Measurements from ENCODE around the gene LRP11. TPM values are rescaled to one million over a fixed set of nuclear protein-coding genes. Genes with fewer than 3 reads are reported as not detected.
"Not testable (repeated sequence)": the region's sequence is repeated elsewhere in the genome, so short reads cannot be mapped to it uniquely, and the experiment has no call there.

The LRP11 gene
- total RNA-seq, 2 donors from 2014 or later, result 6.0 to 10.6 TPM

DNA sequence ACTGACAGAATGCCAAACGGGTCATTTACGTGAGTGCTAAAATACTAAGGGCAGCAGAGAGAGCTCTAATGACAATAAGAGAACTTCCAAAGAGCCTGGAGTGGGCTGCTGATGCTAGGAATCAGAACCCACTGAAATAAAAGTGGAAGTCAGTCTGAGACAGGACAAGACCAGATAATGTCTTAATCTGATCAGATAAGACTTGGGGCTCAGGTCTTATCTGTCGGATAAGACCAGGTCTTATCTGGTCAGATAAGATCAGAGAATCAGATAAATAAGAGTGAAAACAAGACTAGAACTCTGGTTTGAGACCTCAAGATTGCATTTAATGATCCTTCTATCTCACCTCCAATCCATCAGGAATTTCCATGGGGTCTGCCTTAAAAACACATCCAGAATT lies 18.6 kb downstream of the LRP11 start:
- no peaks in the 10 kb centered on the region for H3K36me3 Mint-ChIP-seq (ENCODE audit: insufficient read depth in 2 of 2)
- peaks cover 6% of the 10 kb centered on the region for H3K27me3 Mint-ChIP-seq (ENCODE audit: low read depth)
- H3K4me3 Mint-ChIP-seq, result no peak overlapping the region
- DNase-seq (no peak), ATAC-seq (replicated peaks in 1 of 2) (no peak)
- H3K9me3 Mint-ChIP-seq, result no peaks in the 10 kb centered on the region
- peaks cover 13% of the 10 kb centered on the region for H3K4me1 Mint-ChIP-seq (ENCODE audit: low read depth)
- H3K27ac Mint-ChIP-seq, result no peak overlapping the region

- H3K27ac Mint-ChIP-seq, result no peak overlapping the region
- H3K36me3 Mint-ChIP-seq (ENCODE audit: insufficient read depth in 2 of 2), result no peaks in the 10 kb centered on the region
- ATAC-seq (replicated peaks in 1 of 2), result no peak
- H3K4me3 Mint-ChIP-seq, result no peak overlapping the region
- peaks cover 13% of the 10 kb centered on the region for H3K4me1 Mint-ChIP-seq (ENCODE audit: low read depth)
- no peaks in the 10 kb centered on the region for H3K9me3 Mint-ChIP-seq
- H3K27me3 Mint-ChIP-seq (ENCODE audit: low read depth), result peaks cover under 1% of the 10 kb centered on the region
- no peak for DNase-seq
These were observed 19.7 kb downstream of the LRP11 start for GRCh38 chr6:149844480-149844879.

- not testable (repeated sequence) for DNase-seq; H3K27me3 Mint-ChIP-seq (ENCODE audit: low read depth); H3K27ac Mint-ChIP-seq; ATAC-seq (replicated peaks in 1 of 2); H3K36me3 Mint-ChIP-seq (ENCODE audit: insufficient read depth in 2 of 2); H3K9me3 Mint-ChIP-seq; H3K4me3 Mint-ChIP-seq
- H3K4me1 Mint-ChIP-seq (ENCODE audit: low read depth), result peaks cover 13% of the 10 kb centered on the region
These were observed 20.1 kb downstream of the LRP11 start for GRCh38 chr6:149844036-149844435.

DNA sequence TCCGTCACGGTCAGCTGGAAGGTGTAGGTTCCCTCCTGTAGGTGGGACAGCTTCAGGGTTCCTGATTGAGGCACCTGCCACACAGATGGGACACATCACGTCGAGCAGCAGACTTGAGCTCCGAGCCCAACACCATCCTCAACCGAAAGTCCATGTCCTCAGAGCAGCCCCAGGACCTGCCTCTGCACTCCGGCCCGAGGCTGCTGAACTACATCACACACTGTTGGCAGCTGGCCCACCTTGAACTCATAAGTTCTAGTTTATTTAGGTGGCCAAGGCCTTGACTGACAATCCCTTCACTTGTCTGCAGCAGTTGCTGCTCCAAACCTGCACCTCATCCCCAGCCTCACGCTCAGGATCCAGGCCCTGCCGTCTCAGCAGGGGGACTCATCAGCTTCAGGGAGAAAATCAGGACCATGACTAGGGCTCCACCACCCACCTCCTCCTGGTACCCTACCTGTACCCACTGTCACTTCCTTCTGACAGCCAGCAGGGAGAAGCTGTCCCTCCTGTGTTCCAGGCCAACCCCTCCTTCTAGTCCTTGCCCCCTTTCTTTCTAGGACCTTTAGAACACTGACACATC lies 21.0 kb downstream of the LRP11 start:
- no peaks in the 10 kb centered on the region for H3K27me3 Mint-ChIP-seq (ENCODE audit: low read depth)
- no peak for ATAC-seq (replicated peaks in 1 of 2)
- H3K4me1 Mint-ChIP-seq (ENCODE audit: low read depth), result peaks cover 13% of the 10 kb centered on the region

GRCh38 chr6:149842331-149842730 lies 21.8 kb downstream of the LRP11 start:
- no peaks in the 10 kb centered on the region for H3K9me3 Mint-ChIP-seq
- peaks cover under 1% of the 10 kb centered on the region for H3K27me3 Mint-ChIP-seq (ENCODE audit: low read depth)
- ATAC-seq (replicated peaks in 1 of 2) (no peak), DNase-seq (no peak)
- peaks cover 5% of the 10 kb centered on the region for H3K4me1 Mint-ChIP-seq (ENCODE audit: low read depth)
- H3K27ac Mint-ChIP-seq, result no peak overlapping the region
- no peak overlapping the region for H3K4me3 Mint-ChIP-seq
- H3K36me3 Mint-ChIP-seq (ENCODE audit: insufficient read depth in 2 of 2), result no peaks in the 10 kb centered on the region

More for the DNA sequence above, 21.0 kb downstream of the LRP11 start:
- H3K4me3 Mint-ChIP-seq, result no peak overlapping the region
- H3K27ac Mint-ChIP-seq, result no peak overlapping the region
- no peaks in the 10 kb centered on the region for H3K9me3 Mint-ChIP-seq
- H3K36me3 Mint-ChIP-seq (ENCODE audit: insufficient read depth in 2 of 2), result no peaks in the 10 kb centered on the region
- DNase-seq, result no peak

GRCh38 chr6:149840345-149841075 lies 23.6 kb downstream of the LRP11 start:
- DNase-seq (peak; percentile 56 to 64), ATAC-seq (replicated peaks in 1 of 2) (peak; percentile 76 to 82)
- Mint-ChIP-seq H3K27ac (no peak overlapping the region), H3K9me3 (no peaks in the 10 kb centered on the region), H3K27me3 (ENCODE audit: low read depth) (peaks cover 5% of the 10 kb centered on the region), H3K4me1 (ENCODE audit: low read depth) (no peaks in the 10 kb centered on the region), H3K36me3 (ENCODE audit: insufficient read depth in 2 of 2) (no peaks in the 10 kb centered on the region), H3K4me3 (no peak overlapping the region)

- Mint-ChIP-seq H3K4me1 (ENCODE audit: low read depth) (no peaks in the 10 kb centered on the region), H3K27me3 (ENCODE audit: low read depth) (peaks cover 5% of the 10 kb centered on the region), H3K27ac (no peak overlapping the region), H3K4me3 (no peak overlapping the region), H3K36me3 (ENCODE audit: insufficient read depth in 2 of 2) (no peaks in the 10 kb centered on the region), H3K9me3 (no peaks in the 10 kb centered on the region)
- DNase-seq (peak; percentile 68 to 77), ATAC-seq (replicated peaks in 1 of 2) (peak; percentile 19 to 46)
These were observed 29.4 kb downstream of the LRP11 start for GRCh38 chr6:149834513-149835481.

GRCh38 chr6:149833651-149834050 lies 30.5 kb downstream of the LRP11 start:
- H3K4me3 Mint-ChIP-seq, result no peak overlapping the region
- no peak for ATAC-seq (replicated peaks in 1 of 2)
- H3K27ac Mint-ChIP-seq, result no peak overlapping the region
- peaks cover 5% of the 10 kb centered on the region for H3K27me3 Mint-ChIP-seq (ENCODE audit: low read depth)
- H3K36me3 Mint-ChIP-seq (ENCODE audit: insufficient read depth in 2 of 2), result no peaks in the 10 kb centered on the region
- no peaks in the 10 kb centered on the region for H3K9me3 Mint-ChIP-seq
- H3K4me1 Mint-ChIP-seq (ENCODE audit: low read depth), result no peaks in the 10 kb centered on the region
- no peak for DNase-seq

DNA sequence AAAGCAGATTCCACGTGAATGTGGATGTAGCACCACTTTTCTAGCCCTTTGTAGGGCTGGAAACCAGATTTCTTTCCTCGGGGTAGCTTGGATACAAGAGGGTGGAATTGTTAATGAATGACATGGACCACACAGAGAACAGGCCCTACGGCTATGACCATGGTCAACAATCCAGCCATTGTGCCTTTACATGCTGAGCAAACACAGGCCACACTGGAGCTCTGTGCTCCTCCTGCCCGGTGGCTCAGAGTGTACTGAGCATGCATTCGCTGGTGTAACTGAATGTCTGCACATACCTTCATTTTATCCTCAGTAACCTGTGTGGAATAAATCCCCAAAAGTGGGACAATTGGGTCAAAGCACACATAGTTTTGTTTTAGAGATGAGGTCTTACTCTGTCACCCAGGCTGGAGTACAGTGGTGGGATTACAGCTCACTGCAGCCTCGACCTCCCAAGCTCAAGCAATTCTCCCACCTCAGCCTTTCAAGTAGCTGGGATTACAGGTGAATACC lies 32.8 kb downstream of the LRP11 start:
- Mint-ChIP-seq H3K9me3 (no peaks in the 10 kb centered on the region), H3K27me3 (ENCODE audit: low read depth) (no peaks in the 10 kb centered on the region), H3K36me3 (ENCODE audit: insufficient read depth in 2 of 2) (no peaks in the 10 kb centered on the region), H3K27ac (no peak overlapping the region), H3K4me3 (no peak overlapping the region), H3K4me1 (ENCODE audit: low read depth) (no peaks in the 10 kb centered on the region)
- DNase-seq (no peak), ATAC-seq (replicated peaks in 1 of 2) (no peak)

DNA sequence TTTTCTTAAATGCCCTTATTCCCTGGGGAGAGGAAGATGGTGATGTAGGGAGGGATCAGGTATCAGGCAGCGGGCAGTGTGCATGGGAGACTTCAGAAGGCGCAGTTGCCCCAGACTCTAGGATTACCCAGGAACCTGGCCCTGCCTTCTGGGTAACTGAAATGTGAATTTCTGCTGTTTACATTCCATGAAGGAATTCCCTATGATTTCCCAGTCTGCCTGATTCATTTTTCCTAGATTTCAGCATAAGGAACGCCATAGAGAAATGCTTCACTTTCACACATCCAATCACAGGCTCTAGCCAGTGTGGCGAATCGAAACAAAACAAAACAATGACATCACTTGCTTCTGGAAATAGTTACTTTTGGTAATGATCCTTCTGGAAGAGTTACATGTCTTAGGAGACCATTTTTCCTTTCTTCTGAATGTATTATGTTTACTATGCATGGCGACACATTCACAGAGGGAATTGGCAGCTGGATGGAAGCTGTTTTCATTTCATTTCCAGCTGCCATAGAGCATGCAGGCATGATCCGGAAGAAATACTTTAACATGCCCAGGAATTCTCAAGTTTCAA lies 33.3 kb downstream of the LRP11 start:
- Mint-ChIP-seq H3K27me3 (ENCODE audit: low read depth) (no peaks in the 10 kb centered on the region), H3K9me3 (no peaks in the 10 kb centered on the region), H3K27ac (no peak overlapping the region), H3K36me3 (ENCODE audit: insufficient read depth in 2 of 2) (no peaks in the 10 kb centered on the region), H3K4me1 (ENCODE audit: low read depth) (no peaks in the 10 kb centered on the region), H3K4me3 (no peak overlapping the region)
- DNase-seq (no peak), ATAC-seq (replicated peaks in 1 of 2) (no peak)

GRCh38 chr6:149825292-149825691 lies 38.9 kb downstream of the LRP11 start:
- no peaks in the 10 kb centered on the region for H3K36me3 Mint-ChIP-seq (ENCODE audit: insufficient read depth in 2 of 2)
- DNase-seq, result no peak
- no peaks in the 10 kb centered on the region for H3K4me1 Mint-ChIP-seq (ENCODE audit: low read depth)
- H3K27me3 Mint-ChIP-seq (ENCODE audit: low read depth), result peaks cover 11% of the 10 kb centered on the region
- no peak overlapping the region for H3K4me3 Mint-ChIP-seq
- H3K9me3 Mint-ChIP-seq, result no peaks in the 10 kb centered on the region
- ATAC-seq (replicated peaks in 1 of 2), result no peak
- no peak overlapping the region for H3K27ac Mint-ChIP-seq

GRCh38 chr6:149823013-149823412 lies 41.1 kb downstream of the LRP11 start:
- Mint-ChIP-seq H3K9me3 (no peaks in the 10 kb centered on the region), H3K27ac (no peak overlapping the region), H3K36me3 (ENCODE audit: insufficient read depth in 2 of 2) (no peaks in the 10 kb centered on the region)

DNA sequence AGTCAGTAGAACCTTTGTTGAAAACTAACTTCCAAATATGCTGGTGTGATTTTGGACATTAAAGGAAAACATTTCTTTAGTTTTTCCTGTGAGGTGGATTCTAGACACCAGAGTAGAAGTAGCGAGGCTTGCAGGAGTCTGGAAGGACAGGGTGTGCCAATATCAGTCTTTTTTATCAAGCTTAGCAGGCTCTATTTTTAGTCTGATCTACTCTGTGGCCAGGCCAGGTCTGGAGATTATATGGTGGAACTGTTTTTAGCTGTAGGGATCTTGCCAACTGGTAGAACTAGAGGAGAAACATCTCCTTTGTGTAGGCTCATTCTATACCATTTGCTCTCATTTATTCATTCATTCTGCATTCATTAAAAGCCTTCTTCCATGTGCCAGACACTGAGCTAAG lies 42.7 kb downstream of the LRP11 start:
- DNase-seq (no peak), ATAC-seq (replicated peaks in 1 of 2) (no peak)
- Mint-ChIP-seq H3K27me3 (ENCODE audit: low read depth) (peaks cover 11% of the 10 kb centered on the region), H3K4me1 (ENCODE audit: low read depth) (no peaks in the 10 kb centered on the region), H3K4me3 (no peak overlapping the region), H3K9me3 (no peaks in the 10 kb centered on the region), H3K36me3 (ENCODE audit: insufficient read depth in 2 of 2) (no peaks in the 10 kb centered on the region), H3K27ac (no peak overlapping the region)

More at GRCh38 chr6:149823013-149823412, 41.1 kb downstream of the LRP11 start:
- peaks cover 11% of the 10 kb centered on the region for H3K27me3 Mint-ChIP-seq (ENCODE audit: low read depth)
- ATAC-seq (replicated peaks in 1 of 2) (no peak), DNase-seq (no peak)
- no peak overlapping the region for H3K4me3 Mint-ChIP-seq
- no peaks in the 10 kb centered on the region for H3K4me1 Mint-ChIP-seq (ENCODE audit: low read depth)

Measured in activated T-cell treated with anti-CD3 and anti-CD28 coated beads, Interleukin-2, amount 50 U/mL, for 72 hours (primary cell).